Smooth muscle cell (in vitro differentiated cells): ENCODE data around the gene PRSS21. TPM values are rescaled to one million over a fixed set of nuclear protein-coding genes. Genes with fewer than 3 reads are reported as not detected.

Experiments used
- DNase-seq: peaks from one replicate; lab custom pipeline; 2025; ENCODE audit not compliant: unreplicated experiment; lab: John Stamatoyannopoulos, UW
- H2AFZ ChIP-seq: fragments of 200-600 bp; sonication (generic); 2 replicates; pipeline ENCODE4 v1.6.0; 2016; ENCODE audit warnings: antibody characterized with exemption, low read depth, mild to moderate bottlenecking
- H3F3A ChIP-seq: fragments of 200-600 bp; sonication (generic); 2 replicates; pipeline ENCODE4 v1.6.0; 2017; ENCODE audit warnings: antibody characterized with exemption, low read depth
- H3K27ac ChIP-seq: fragments of 200-600 bp; sonication (generic); 2 replicates; pipeline ENCODE4 v1.5.1; 2016; ENCODE audit warnings: low read depth, mild to moderate bottlenecking
- H3K27me3 ChIP-seq: fragments of 200-600 bp; sonication (generic); 2 replicates; pipeline ENCODE4 v1.6.1; 2016; ENCODE audit warnings: low read depth, mild to moderate bottlenecking
- H3K36me3 ChIP-seq: fragments of 200-600 bp; sonication (generic); 2 replicates; pipeline ENCODE4 v1.5.1; 2016; ENCODE audit warnings: low read depth
- H3K4me1 ChIP-seq: fragments of 200-600 bp; sonication (generic); 2 replicates; pipeline ENCODE4 v1.5.1; 2016; ENCODE audit warnings: low read depth
- H3K4me2 ChIP-seq: fragments of 200-600 bp; sonication (generic); 2 replicates; pipeline ENCODE4 v1.6.0; 2016; ENCODE audit warnings: mild to moderate bottlenecking
- H3K4me3 ChIP-seq: fragments of 200-600 bp; sonication (generic); 2 replicates; pipeline ENCODE4 v1.5.1; 2016; ENCODE audit warnings: mild to moderate bottlenecking
- H3K79me2 ChIP-seq: fragments of 200-600 bp; sonication (generic); 2 replicates; pipeline ENCODE4 v1.6.0; 2016; ENCODE audit warnings: low read depth, mild to moderate bottlenecking
- H3K9ac ChIP-seq: fragments of 200-600 bp; sonication (generic); 2 replicates; pipeline ENCODE4 v1.6.0; 2016; ENCODE audit warnings: low read depth
- H3K9me3 ChIP-seq: fragments of 200-600 bp; sonication (generic); replicated peaks from 2 replicates; pipeline ENCODE4 v1.5.1; 2016; ENCODE audit warnings: low read depth
- H4K20me1 ChIP-seq: fragments of 200-600 bp; sonication (generic); 2 replicates; pipeline ENCODE4 v1.6.0; 2016; ENCODE audit warnings: low read depth
- WGBS: methylation state at CpG from one replicate; pipeline ENCODE4 v1.1.7; 2016; ENCODE audit warnings: low lambda C conversion rate; 5-methylcytosine and 5-hydroxymethylcytosine counted together
- polyA plus RNA-seq: library from polyadenylated mRNA; unstranded; fragments of >200 nt; fragmentation: Nextera tagmentation; extraction: Ambion mirVana; gene quantifications from 2 replicates; pipeline ENCODE4 v1.2.1, GENCODE V29; 2016
- total RNA-seq: library from RNA; depleted of rRNA; stranded (reverse); fragments of >200 nt; gene quantifications from 2 replicates; pipeline ENCODE4 v1.2.3, GENCODE V29; 2014
- TF ChIP-seq, protein P1 (sequence below): fragments of 200-600 bp; sonication (generic); IDR thresholded peaks from 2 replicates; pipeline ENCODE4 v1.5.1; 2017; ENCODE audit warnings: borderline replicate concordance, mild to moderate bottlenecking, antibody characterized with exemption; ENCODE audit not compliant: insufficient read depth, poor library complexity, severe bottlenecking

The PRSS21 gene
- total and polyA plus RNA-seq, 2 experiments from 2014 or later = not detected

GRCh38 chr16:2814551-2815298, 2.3 kb upstream of the PRSS21 start:
- no peaks in the 10 kb centered on the region for H3K36me3 ChIP-seq
- H3K9ac ChIP-seq = no peak overlapping the region
- no peaks in the 10 kb centered on the region for H4K20me1 ChIP-seq
- H3K4me1 ChIP-seq = no peaks in the 10 kb centered on the region
- H3K27ac ChIP-seq = no peak overlapping the region
- H3K4me3 ChIP-seq = no peak overlapping the region
- no peaks in the 10 kb centered on the region for H3F3A ChIP-seq
- TF ChIP-seq, protein P1, sequence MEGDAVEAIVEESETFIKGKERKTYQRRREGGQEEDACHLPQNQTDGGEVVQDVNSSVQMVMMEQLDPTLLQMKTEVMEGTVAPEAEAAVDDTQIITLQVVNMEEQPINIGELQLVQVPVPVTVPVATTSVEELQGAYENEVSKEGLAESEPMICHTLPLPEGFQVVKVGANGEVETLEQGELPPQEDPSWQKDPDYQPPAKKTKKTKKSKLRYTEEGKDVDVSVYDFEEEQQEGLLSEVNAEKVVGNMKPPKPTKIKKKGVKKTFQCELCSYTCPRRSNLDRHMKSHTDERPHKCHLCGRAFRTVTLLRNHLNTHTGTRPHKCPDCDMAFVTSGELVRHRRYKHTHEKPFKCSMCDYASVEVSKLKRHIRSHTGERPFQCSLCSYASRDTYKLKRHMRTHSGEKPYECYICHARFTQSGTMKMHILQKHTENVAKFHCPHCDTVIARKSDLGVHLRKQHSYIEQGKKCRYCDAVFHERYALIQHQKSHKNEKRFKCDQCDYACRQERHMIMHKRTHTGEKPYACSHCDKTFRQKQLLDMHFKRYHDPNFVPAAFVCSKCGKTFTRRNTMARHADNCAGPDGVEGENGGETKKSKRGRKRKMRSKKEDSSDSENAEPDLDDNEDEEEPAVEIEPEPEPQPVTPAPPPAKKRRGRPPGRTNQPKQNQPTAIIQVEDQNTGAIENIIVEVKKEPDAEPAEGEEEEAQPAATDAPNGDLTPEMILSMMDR = no peak
- H3K4me2 ChIP-seq = no peak overlapping the region
- H3K79me2 ChIP-seq = no peaks in the 10 kb centered on the region
- no peak for DNase-seq
- no peaks in the 10 kb centered on the region for H3K9me3 ChIP-seq
- no peak overlapping the region for H2AFZ ChIP-seq
- no peaks in the 10 kb centered on the region for H3K27me3 ChIP-seq
- 92% methylated on average over 19 of the region's 20 CpGs for WGBS

GRCh38 chr16:2815299-2815771, 1.7 kb upstream of the PRSS21 start:
- H4K20me1 ChIP-seq = no peaks in the 10 kb centered on the region
- H3K9me3 ChIP-seq = no peaks in the 10 kb centered on the region
- no peaks in the 10 kb centered on the region for H3K79me2 ChIP-seq
- H3K36me3 ChIP-seq = no peaks in the 10 kb centered on the region
- no peaks in the 10 kb centered on the region for H3F3A ChIP-seq
- no peak overlapping the region for H2AFZ ChIP-seq
- WGBS = 86% methylated on average over 10 of the region's 10 CpGs
- no peak overlapping the region for H3K27ac ChIP-seq
- no peaks in the 10 kb centered on the region for H3K27me3 ChIP-seq
- H3K9ac ChIP-seq = no peak overlapping the region
- no peaks in the 10 kb centered on the region for H3K4me1 ChIP-seq
- DNase-seq = no peak
- TF ChIP-seq, protein P1 = no peak
- H3K4me2 ChIP-seq = no peak overlapping the region
- H3K4me3 ChIP-seq = no peak overlapping the region

- DNase-seq = no peak
- Histone ChIP-seq H4K20me1 (no peaks in the 10 kb centered on the region), H3K36me3 (no peaks in the 10 kb centered on the region), H3K4me2 (no peak overlapping the region), H3K4me1 (no peaks in the 10 kb centered on the region), H3K27me3 (no peaks in the 10 kb centered on the region), H3K27ac (no peak overlapping the region), H3K4me3 (no peak overlapping the region), H3K9me3 (no peaks in the 10 kb centered on the region), H3F3A (no peaks in the 10 kb centered on the region), H3K79me2 (no peaks in the 10 kb centered on the region), H3K9ac (no peak overlapping the region), H2AFZ (no peak overlapping the region)
- TF ChIP-seq, protein P1 = no peak
- 91% methylated on average over 40 of the region's 68 CpGs for WGBS
These were observed 569 bp downstream of the PRSS21 start for GRCh38 chr16:2817340-2818271.
